Neural progenitor cell (in vitro differentiated cells): ENCODE measurements around the gene PLCB3. TPM values are rescaled to one million over a fixed set of nuclear protein-coding genes. Genes with fewer than 3 reads are reported as not detected.

ENCODE experiments used
- DNase-seq: peaks from one replicate; pipeline ENCODE4 v3.0.0-alpha.2; 2016; ENCODE audit warnings: low spot score
- H2AFZ ChIP-seq: fragments of 200-600 bp; sonication (generic); replicated peaks from 2 replicates; pipeline ENCODE4 v1.6.1; 2016; ENCODE audit warnings: antibody characterized with exemption
- H3F3A ChIP-seq: fragments of 200-600 bp; sonication (generic); 2 replicates; pipeline ENCODE4 v1.6.1; 2016; ENCODE audit warnings: antibody characterized with exemption, low read depth
- H3K27ac ChIP-seq: fragments of 200-600 bp; sonication (generic); 2 replicates; pipeline ENCODE4 v1.5.1; 2016; ENCODE audit warnings: mild to moderate bottlenecking
- H3K27me3 ChIP-seq: fragments of 200-600 bp; sonication (generic); 2 replicates; pipeline ENCODE4 v1.6.1; 2016; ENCODE audit warnings: mild to moderate bottlenecking, moderate library complexity
- H3K36me3 ChIP-seq: fragments of 200-600 bp; sonication (generic); 2 replicates; pipeline ENCODE4 v1.5.1; 2016
- H3K4me1 ChIP-seq: fragments of 200-600 bp; sonication (generic); 2 replicates; pipeline ENCODE4 v1.6.1; 2016; ENCODE audit warnings: mixed run types
- H3K4me2 ChIP-seq: fragments of 200-600 bp; sonication (generic); 2 replicates; pipeline ENCODE4 v1.6.1; 2016
- H3K4me3 ChIP-seq: fragments of 200-600 bp; sonication (generic); 2 replicates; pipeline ENCODE4 v1.5.1; 2016
- H3K79me2 ChIP-seq: fragments of 200-600 bp; sonication (generic); 2 replicates; pipeline ENCODE4 v1.6.1; 2016; ENCODE audit warnings: low read depth
- H3K9ac ChIP-seq: fragments of 200-600 bp; sonication (generic); 2 replicates; pipeline ENCODE4 v1.6.1; 2016
- H3K9me3 ChIP-seq: fragments of 200-600 bp; sonication (generic); 2 replicates; pipeline ENCODE4 v1.5.1; 2016; ENCODE audit warnings: low read depth
- H4K20me1 ChIP-seq: fragments of 200-600 bp; sonication (generic); 2 replicates; pipeline ENCODE4 v1.6.1; 2016; ENCODE audit warnings: low read depth
- H3K27ac Mint-ChIP-seq: 3 replicates; pipeline ENCODE4 v1.8.0; 2021; ENCODE audit warnings: mixed read lengths
- H3K27me3 Mint-ChIP-seq: 2 replicates; pipeline ENCODE4 v1.8.0; 2022; ENCODE audit warnings: low read depth, mild to moderate bottlenecking, inconsistent platforms, moderate library complexity, mixed read lengths; ENCODE audit not compliant: insufficient read depth
- H3K36me3 Mint-ChIP-seq: 3 replicates; pipeline ENCODE4 v1.8.0; 2021; ENCODE audit warnings: mixed read lengths
- H3K4me1 Mint-ChIP-seq: 3 replicates; pipeline ENCODE4 v1.8.0; 2021; ENCODE audit warnings: mixed read lengths
- H3K4me3 Mint-ChIP-seq: 3 replicates; pipeline ENCODE4 v1.8.0; 2021; ENCODE audit warnings: mild to moderate bottlenecking, moderate library complexity, mixed read lengths
- H3K9me3 Mint-ChIP-seq: 3 replicates; pipeline ENCODE4 v1.8.0; 2020; ENCODE audit warnings: mixed read lengths
- EZH2 ChIP-seq: fragments of 200-600 bp; sonication (generic); IDR thresholded peaks from 2 replicates; pipeline ENCODE4 v1.6.1; 2017; ENCODE audit warnings: antibody characterized with exemption, mild to moderate bottlenecking, moderate library complexity
- EZH2phosphoT487 ChIP-seq: fragments of 200-600 bp; sonication (generic); IDR thresholded peaks from 2 replicates; pipeline ENCODE4 v1.6.1; 2017; ENCODE audit warnings: antibody characterized with exemption
- total RNA-seq: library from RNA; depleted of rRNA; stranded (reverse); fragments of >200 nt; gene quantifications from 2 replicates; pipeline ENCODE4 v1.2.3, GENCODE V29; 2015; ENCODE audit warnings: low replicate concordance
- TF ChIP-seq, protein P1 (sequence below): fragments of 200-600 bp; sonication (generic); IDR thresholded peaks from 2 replicates; pipeline ENCODE4 v1.5.1; 2017; ENCODE audit warnings: antibody characterized with exemption, mild to moderate bottlenecking

Gene PLCB3
- total RNA-seq, 1 donor from 2014 or later: 15.6 TPM

DNA sequence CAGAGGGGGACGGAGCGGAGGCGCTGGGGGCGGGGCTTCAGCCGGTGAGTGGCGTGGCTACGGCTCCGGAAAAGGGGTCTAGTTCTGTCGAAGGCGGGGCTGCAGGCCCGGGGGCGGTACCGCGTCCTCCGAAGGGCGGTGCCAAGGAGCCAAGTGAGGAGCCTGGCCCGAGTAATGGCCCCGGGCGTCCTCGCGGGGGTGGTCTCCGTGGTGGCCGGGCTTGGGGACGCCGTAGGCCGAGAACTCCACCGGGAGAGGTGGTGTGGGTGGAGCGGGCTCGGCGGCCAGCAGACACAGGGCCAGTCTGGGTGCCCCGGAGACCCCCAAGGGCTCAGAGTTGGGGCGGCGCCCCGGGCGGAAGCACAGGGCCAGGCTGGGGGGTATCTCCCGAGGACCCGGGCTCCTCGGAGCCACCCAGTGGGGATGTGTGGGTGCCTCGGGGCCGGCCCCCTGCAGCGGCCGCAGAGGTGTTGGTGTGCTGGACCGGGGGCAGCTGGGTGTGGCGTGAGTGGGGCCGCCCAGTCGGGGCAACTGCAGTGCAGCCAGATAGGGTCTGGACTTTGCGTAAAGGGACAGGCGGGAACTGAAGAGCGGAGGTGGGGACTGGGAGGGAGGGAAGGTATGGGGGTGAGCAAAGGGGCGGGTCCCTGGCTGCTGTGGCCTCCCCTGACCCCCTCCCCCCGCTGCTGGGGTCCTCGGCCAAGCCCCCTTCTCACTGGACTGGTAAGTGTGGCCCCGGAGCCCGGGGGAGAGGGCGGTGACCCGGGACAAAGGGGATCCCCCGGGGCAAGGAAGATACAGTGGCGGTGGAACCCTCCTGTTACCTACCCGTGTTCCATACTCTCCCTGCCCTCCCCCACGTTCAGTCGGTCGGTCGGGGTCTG lies 9.6 kb upstream of the PLCB3 start:
- peak overlapping the region; percentile 81 for H3K4me2 ChIP-seq
- peak overlapping the region; percentile 46 for H3K9ac ChIP-seq
- peaks cover 25% of the 10 kb centered on the region for H3K79me2 ChIP-seq
- H3K4me1 Mint-ChIP-seq: peaks cover 23% of the 10 kb centered on the region
- peaks cover 22% of the 10 kb centered on the region for H4K20me1 ChIP-seq
- H3K36me3 Mint-ChIP-seq: peaks cover 2% of the 10 kb centered on the region
- peak overlapping the region; percentile 69 for H3K27ac Mint-ChIP-seq
- peak; percentile 69 for DNase-seq
- H3K27ac ChIP-seq: no peak overlapping the region
- no peaks in the 10 kb centered on the region for H3K9me3 ChIP-seq
- peaks cover 21% of the 10 kb centered on the region for H3F3A ChIP-seq
- peaks cover 7% of the 10 kb centered on the region for H3K4me1 ChIP-seq
- peaks cover 7% of the 10 kb centered on the region for H3K27me3 Mint-ChIP-seq
- H3K36me3 ChIP-seq: no peaks in the 10 kb centered on the region
- H3K4me3 Mint-ChIP-seq: peak overlapping the region; percentile 89
- peak overlapping the region; percentile 84 for H3K4me3 ChIP-seq
- TF ChIP-seq EZH2: no peak
- TF ChIP-seq, protein P1, sequence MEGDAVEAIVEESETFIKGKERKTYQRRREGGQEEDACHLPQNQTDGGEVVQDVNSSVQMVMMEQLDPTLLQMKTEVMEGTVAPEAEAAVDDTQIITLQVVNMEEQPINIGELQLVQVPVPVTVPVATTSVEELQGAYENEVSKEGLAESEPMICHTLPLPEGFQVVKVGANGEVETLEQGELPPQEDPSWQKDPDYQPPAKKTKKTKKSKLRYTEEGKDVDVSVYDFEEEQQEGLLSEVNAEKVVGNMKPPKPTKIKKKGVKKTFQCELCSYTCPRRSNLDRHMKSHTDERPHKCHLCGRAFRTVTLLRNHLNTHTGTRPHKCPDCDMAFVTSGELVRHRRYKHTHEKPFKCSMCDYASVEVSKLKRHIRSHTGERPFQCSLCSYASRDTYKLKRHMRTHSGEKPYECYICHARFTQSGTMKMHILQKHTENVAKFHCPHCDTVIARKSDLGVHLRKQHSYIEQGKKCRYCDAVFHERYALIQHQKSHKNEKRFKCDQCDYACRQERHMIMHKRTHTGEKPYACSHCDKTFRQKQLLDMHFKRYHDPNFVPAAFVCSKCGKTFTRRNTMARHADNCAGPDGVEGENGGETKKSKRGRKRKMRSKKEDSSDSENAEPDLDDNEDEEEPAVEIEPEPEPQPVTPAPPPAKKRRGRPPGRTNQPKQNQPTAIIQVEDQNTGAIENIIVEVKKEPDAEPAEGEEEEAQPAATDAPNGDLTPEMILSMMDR: peak; percentile 3
- no peaks in the 10 kb centered on the region for H3K27me3 ChIP-seq
- peak overlapping the region; percentile 2 for H2AFZ ChIP-seq
- H3K9me3 Mint-ChIP-seq: no peaks in the 10 kb centered on the region

DNA sequence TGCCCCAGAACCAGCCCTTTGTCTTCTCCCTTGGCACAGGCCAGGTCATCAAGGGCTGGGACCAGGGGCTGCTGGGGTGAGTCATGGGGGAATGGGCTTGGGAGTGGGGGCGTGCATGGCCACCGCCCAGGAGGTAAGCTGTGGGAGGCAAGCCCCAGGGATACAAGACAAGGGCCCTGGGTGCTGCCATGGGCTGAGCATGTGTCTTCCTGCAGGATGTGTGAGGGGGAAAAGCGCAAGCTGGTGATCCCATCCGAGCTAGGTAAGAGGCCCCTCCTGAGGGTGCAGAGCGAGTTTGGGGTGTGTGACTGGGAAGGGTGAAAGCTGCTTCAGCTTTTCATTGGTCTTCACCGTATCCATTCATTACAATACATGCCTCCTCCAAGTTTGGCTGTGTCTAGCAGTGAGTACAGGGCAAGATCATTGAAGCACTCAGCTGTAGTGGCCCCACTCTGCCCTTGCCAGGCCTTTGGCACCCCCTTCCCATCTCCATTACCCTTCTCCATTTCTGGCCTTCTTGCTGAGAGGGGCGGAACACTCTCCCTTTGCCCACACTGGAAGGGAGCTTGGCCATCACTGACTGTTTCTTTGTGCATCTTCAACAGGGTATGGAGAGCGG lies 8.0 kb upstream of the PLCB3 start:
- Histone ChIP-seq H3F3A (peaks cover 34% of the 10 kb centered on the region), H3K4me2 (no peak overlapping the region), H3K27ac (no peak overlapping the region), H3K79me2 (peaks cover 25% of the 10 kb centered on the region), H3K4me1 (peaks cover 16% of the 10 kb centered on the region), H3K27me3 (peaks cover 6% of the 10 kb centered on the region), H3K36me3 (no peaks in the 10 kb centered on the region), H2AFZ (no peak overlapping the region), H3K4me3 (no peak overlapping the region), H3K9me3 (no peaks in the 10 kb centered on the region), H4K20me1 (peaks cover 22% of the 10 kb centered on the region), H3K9ac (no peak overlapping the region)
- Mint-ChIP-seq H3K4me3 (peak overlapping the region; percentile 89), H3K27me3 (peaks cover 8% of the 10 kb centered on the region), H3K4me1 (peaks cover 33% of the 10 kb centered on the region), H3K9me3 (no peaks in the 10 kb centered on the region), H3K36me3 (peaks cover 2% of the 10 kb centered on the region), H3K27ac (no peak overlapping the region)
- no peak for DNase-seq
- TF ChIP-seq EZH2phosphoT487 (no peak), EZH2 (no peak)
- TF ChIP-seq, protein P1: no peak

DNA sequence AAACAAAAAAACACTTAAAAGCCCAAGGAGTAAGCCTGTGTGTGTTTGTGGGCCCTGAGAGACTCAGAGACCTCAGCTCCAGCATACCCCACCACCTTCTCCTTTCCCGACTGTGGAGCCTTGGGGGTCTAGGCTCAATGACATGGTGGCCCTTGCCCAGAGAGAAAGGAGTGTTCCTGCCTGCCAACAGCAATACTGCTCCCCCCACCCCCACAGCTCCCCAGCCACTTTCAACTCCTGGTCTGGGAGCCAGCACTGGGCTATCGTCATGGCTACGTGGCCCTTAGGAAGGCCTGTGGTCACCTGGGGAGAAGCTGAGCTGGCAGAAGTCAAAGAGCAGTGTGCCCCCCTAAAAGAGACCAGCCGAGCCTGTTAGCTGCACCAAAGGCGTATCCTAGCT lies 7.2 kb upstream of the PLCB3 start:
- H3K4me3 Mint-ChIP-seq: peak overlapping the region; percentile 89
- H3K9me3 Mint-ChIP-seq: no peaks in the 10 kb centered on the region
- H3K4me3 ChIP-seq: no peak overlapping the region
- H3K9me3 ChIP-seq: no peaks in the 10 kb centered on the region
- H3F3A ChIP-seq: peaks cover 41% of the 10 kb centered on the region
- no peak overlapping the region for H3K4me2 ChIP-seq
- H3K4me1 ChIP-seq: peaks cover 19% of the 10 kb centered on the region
- peaks cover 12% of the 10 kb centered on the region for H3K27me3 Mint-ChIP-seq
- no peak for DNase-seq
- H3K79me2 ChIP-seq: peaks cover 25% of the 10 kb centered on the region
- H4K20me1 ChIP-seq: peaks cover 22% of the 10 kb centered on the region
- no peaks in the 10 kb centered on the region for H3K36me3 ChIP-seq
- no peak overlapping the region for H3K9ac ChIP-seq
- H3K36me3 Mint-ChIP-seq: peaks cover 2% of the 10 kb centered on the region
- H3K4me1 Mint-ChIP-seq: peaks cover 39% of the 10 kb centered on the region
- no peak overlapping the region for H3K27ac Mint-ChIP-seq
- H2AFZ ChIP-seq: no peak overlapping the region
- no peak for TF ChIP-seq EZH2
- TF ChIP-seq, protein P1: no peak
- no peak for TF ChIP-seq EZH2phosphoT487
- no peak overlapping the region for H3K27ac ChIP-seq
- H3K27me3 ChIP-seq: peaks cover 6% of the 10 kb centered on the region
